ENCODE results near the gene MSX2.

DNA sequence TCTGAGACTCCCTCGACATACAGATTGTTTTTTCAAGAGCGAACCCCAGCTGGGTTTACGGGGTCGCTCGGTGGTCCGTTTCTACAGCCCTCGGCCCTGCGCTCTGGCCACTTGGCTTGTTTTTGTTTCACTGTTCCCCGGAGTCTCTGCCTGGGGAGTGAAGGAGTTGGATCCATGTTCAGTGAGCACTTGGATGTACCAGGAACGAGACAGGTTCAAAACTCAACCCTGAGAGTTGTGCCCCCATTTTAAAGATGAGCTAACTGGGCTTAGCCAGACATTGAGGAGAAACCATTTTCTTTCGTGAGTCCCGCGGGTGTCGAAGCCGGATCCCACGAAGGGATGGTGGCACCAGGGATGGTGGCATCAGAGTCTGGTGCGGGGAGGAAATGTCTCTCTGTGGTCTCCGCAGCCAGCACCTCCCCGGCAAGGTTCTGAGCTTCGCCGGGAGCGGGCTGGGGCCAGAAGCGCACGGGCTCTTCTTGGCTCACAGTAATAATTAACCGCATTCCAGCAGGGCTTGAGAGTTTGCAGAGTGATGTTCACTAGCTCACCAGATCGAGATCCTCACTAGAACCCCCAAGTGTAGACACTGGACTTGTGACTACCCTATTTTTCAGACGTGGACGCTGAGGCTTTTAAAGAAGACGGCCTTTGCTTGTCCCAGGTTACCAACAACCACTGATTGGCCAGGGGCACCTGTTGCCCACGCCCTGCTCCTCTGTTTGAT lies 1.0 kb downstream of the MSX2 start:
- TF ChIP-seq GATA3 (IDR thresholded peaks at IDR 0.05; ENCODE audit: low read depth, low read length) (no peak), GATA2 (IDR thresholded peaks at IDR 0.05; ENCODE audit: low read depth, low read length) (no peak)

Data from SH-SY5Y (cell line).